ENCODE data around the gene AIP. TPM values are rescaled to one million over a fixed set of nuclear protein-coding genes. Genes with fewer than 3 reads are reported as not detected.

Gene AIP
- total RNA-seq, 1 donor from 2014 or later: 47.6 TPM

GRCh38 chr11:67492801-67493547 lies 10.1 kb downstream of the AIP start:
- DNase-seq (ENCODE audit: extremely low spot score, unreplicated experiment): no peak
- Mint-ChIP-seq H3K27ac (no peak overlapping the region), H3K36me3 (peaks cover 5% of the 10 kb centered on the region)

GRCh38 chr11:67493548-67494370 lies 10.9 kb downstream of the AIP start:
- Mint-ChIP-seq H3K27ac (no peak overlapping the region), H3K9me3 (no peaks in the 10 kb centered on the region), H3K4me3 (no peak overlapping the region), H3K27me3 (no peaks in the 10 kb centered on the region), H3K4me1 (ENCODE audit: unreplicated experiment) (no peaks in the 10 kb centered on the region), H3K36me3 (peaks cover 3% of the 10 kb centered on the region)
- DNase-seq (ENCODE audit: extremely low spot score, unreplicated experiment): no peak
- TF ChIP-seq CTCF (conservative IDR thresholded peaks at IDR 0.05): no peak

More at GRCh38 chr11:67492801-67493547, 10.1 kb downstream of the AIP start:
- no peak overlapping the region for H3K4me3 Mint-ChIP-seq
- no peaks in the 10 kb centered on the region for H3K27me3 Mint-ChIP-seq
- H3K9me3 Mint-ChIP-seq: no peaks in the 10 kb centered on the region
- no peak for TF ChIP-seq CTCF (conservative IDR thresholded peaks at IDR 0.05)
- H3K4me1 Mint-ChIP-seq (ENCODE audit: unreplicated experiment): no peaks in the 10 kb centered on the region

- no peak for TF ChIP-seq CTCF (conservative IDR thresholded peaks at IDR 0.05)
- Mint-ChIP-seq H3K9me3 (no peaks in the 10 kb centered on the region), H3K27me3 (no peaks in the 10 kb centered on the region), H3K27ac (no peak overlapping the region), H3K4me3 (no peak overlapping the region), H3K36me3 (peaks cover 2% of the 10 kb centered on the region), H3K4me1 (ENCODE audit: unreplicated experiment) (no peaks in the 10 kb centered on the region)
- DNase-seq (ENCODE audit: extremely low spot score, unreplicated experiment): no peak
These were observed 11.8 kb downstream of the AIP start for GRCh38 chr11:67494371-67495233.

GRCh38 chr11:67495234-67496005 lies 12.6 kb downstream of the AIP start:
- DNase-seq (ENCODE audit: extremely low spot score, unreplicated experiment): no peak
- peaks cover under 1% of the 10 kb centered on the region for H3K36me3 Mint-ChIP-seq
- no peak overlapping the region for H3K27ac Mint-ChIP-seq
- H3K9me3 Mint-ChIP-seq: no peaks in the 10 kb centered on the region
- TF ChIP-seq CTCF (conservative IDR thresholded peaks at IDR 0.05): no peak
- no peak overlapping the region for H3K4me3 Mint-ChIP-seq
- H3K27me3 Mint-ChIP-seq: no peaks in the 10 kb centered on the region
- H3K4me1 Mint-ChIP-seq (ENCODE audit: unreplicated experiment): no peaks in the 10 kb centered on the region

DNA sequence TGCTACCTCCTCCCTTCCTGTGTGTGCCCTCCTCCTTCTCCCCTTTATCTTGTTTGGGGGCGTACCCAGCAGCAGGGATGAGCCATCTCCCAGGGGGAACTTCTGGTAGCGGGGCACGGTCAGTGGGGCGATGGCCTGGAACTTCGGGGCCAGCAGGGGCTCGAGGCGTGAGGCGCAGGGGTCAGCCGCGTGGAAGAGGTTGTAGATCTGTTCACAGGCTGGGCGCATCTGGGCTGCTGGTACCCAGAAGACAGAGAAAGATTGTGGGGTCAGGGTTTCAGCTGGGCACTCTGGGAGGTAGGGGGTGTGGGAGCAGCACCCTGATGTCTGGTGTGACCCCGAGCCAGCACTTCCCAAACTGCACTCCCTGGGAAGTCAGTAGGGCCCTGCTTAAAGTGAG lies 13.3 kb downstream of the AIP start:
- no peak for TF ChIP-seq CTCF (conservative IDR thresholded peaks at IDR 0.05)
- DNase-seq (ENCODE audit: extremely low spot score, unreplicated experiment): no peak
- no peak overlapping the region for H3K27ac Mint-ChIP-seq
- H3K4me1 Mint-ChIP-seq (ENCODE audit: unreplicated experiment): no peaks in the 10 kb centered on the region
- H3K4me3 Mint-ChIP-seq: no peak overlapping the region
- no peaks in the 10 kb centered on the region for H3K27me3 Mint-ChIP-seq
- H3K9me3 Mint-ChIP-seq: no peaks in the 10 kb centered on the region
- H3K36me3 Mint-ChIP-seq: peaks cover 7% of the 10 kb centered on the region
